K562 (cell line): ENCODE data around the gene POLR3G. TPM values are rescaled to one million over a fixed set of nuclear protein-coding genes. Genes with fewer than 3 reads are reported as not detected.
A peak's percentile ranks its signal among the peaks of the same experiment; 100 is the strongest.

Source experiments
- BCLAF1 ChIP-seq, 2 experiments: fragments of 450-650 bp in 1 of 2; IDR thresholded peaks; 2 replicates each; pipeline ENCODE4 v1.6.1; 2011 to 2017; ENCODE audit warnings: low read depth in 2 of 2, antibody characterized with exemption in 1 of 2, borderline replicate concordance in 1 of 2, low read length in 1 of 2, mild to moderate bottlenecking in 1 of 2, mixed read lengths in 1 of 2; ENCODE audit not compliant: control insufficient read depth in 1 of 2
- BRF2 ChIP-seq: IDR thresholded peaks from 3 replicates; pipeline ENCODE4 v1.6.1; 2011; ENCODE audit warnings: borderline replicate concordance, mild to moderate bottlenecking; ENCODE audit not compliant: insufficient read length, insufficient read depth
- CGGBP1 ChIP-seq: fragments of 250-450 bp; sonication (Bioruptor Pico); IDR thresholded peaks from 2 replicates; pipeline ENCODE4 v1.9.0; 2021; ENCODE audit warnings: mild to moderate bottlenecking
- DDX20 ChIP-seq: fragments of 450-650 bp; IDR thresholded peaks from 2 replicates; pipeline ENCODE4 v1.6.1; 2016; ENCODE audit warnings: missing genetic modification characterization, low read depth, mild to moderate bottlenecking, missing compliant biosample characterization, moderate library complexity
- MLLT1 ChIP-seq, 2 experiments: fragments of 450-650 bp; IDR thresholded peaks; 2 replicates each; pipeline ENCODE4 v1.6.1; 2016
- NFE2 ChIP-seq: IDR thresholded peaks from 2 replicates; pipeline ENCODE4 v1.6.1; 2014; ENCODE audit warnings: antibody characterized with exemption, low read depth
- SMAD4 ChIP-seq: fragments of 250-450 bp; sonication (Bioruptor Pico); conservative IDR thresholded peaks from 2 replicates; pipeline ENCODE4 v1.8.0; 2021; ENCODE audit warnings: inconsistent platforms, mild to moderate bottlenecking, moderate library complexity
- SMC3 ChIP-seq: conservative IDR thresholded peaks from 2 replicates; pipeline ENCODE4 v1.6.1; 2011; ENCODE audit warnings: low read depth, low read length, improper control_type of control experiment; ENCODE audit not compliant: insufficient read depth
- STAT5B ChIP-seq: fragments of 250-450 bp; sonication (Bioruptor Pico); IDR thresholded peaks from 2 replicates; pipeline ENCODE4 v1.8.0; 2021; ENCODE audit warnings: mild to moderate bottlenecking, inconsistent platforms
- TRIM28 ChIP-seq: fragments of 450-650 bp; IDR thresholded peaks from 2 replicates; pipeline ENCODE4 v1.6.1; 2017
- ZNF212 ChIP-seq: fragments of 450-650 bp; formaldehyde crosslinking; IDR thresholded peaks from 2 replicates; pipeline ENCODE4 v1.4.0; 2020; ENCODE audit warnings: mild to moderate bottlenecking
- polyA plus RNA-seq, 8 experiments: library from polyadenylated mRNA; depleted of rRNA in 4 of 8; stranded (reverse) in 5 of 8; unstranded in 3 of 8; fragments of >200 nt; fragmentation: Nextera tagmentation in 2 of 8; fragmentation: Illumina TruSeq in 1 of 8; extraction: Ambion mirVana in 2 of 8; extraction: Trizol in 1 of 8; gene quantifications; 2 replicates each; pipeline versions ENCODE4 v1.2.1 to v1.2.3, GENCODE V29; 2011 to 2014; ENCODE audit warnings: inconsistent platforms in 1 of 8, missing spikeins in 1 of 8
- total RNA-seq, 7 experiments: library from RNA; depleted of rRNA in 6 of 7; stranded (reverse); fragments of >200 nt in 6 of 7; fragmentation: Illumina TruSeq in 2 of 7; extraction: Trizol in 2 of 7; gene quantifications; 2 replicates each; pipeline versions ENCODE4 v1.2.1 to v1.2.3, GENCODE V29; 2011 to 2021; ENCODE audit warnings: low replicate concordance in 1 of 7

The POLR3G gene
- total and polyA plus RNA-seq, 9 of the 15 experiments (the other 6 are each of a cell fraction or from before 2014, with no cell fraction given), result 39.0 to 111 (median 59.0) TPM

GRCh38 chr5:90480699-90481098 lies 6.0 kb downstream of the POLR3G start (continued):
- TF ChIP-seq BRF2 (no peak), STAT5B (CRISPR knock-in tag) (no peak), SMAD4 (CRISPR knock-in tag) (no peak), MLLT1 (IDR thresholded peaks at IDR 0.05) (no peak), NFE2 (peak; percentile 68), CGGBP1 (CRISPR knock-in tag) (no peak), TRIM28 (no peak), DDX20 (tag) (no peak), BCLAF1 (IDR thresholded peaks at IDR 0.05; ENCODE audit: borderline replicate concordance in 1 of 2, control insufficient read depth in 1 of 2, low read depth in 2 of 2, low read length in 1 of 2) (no peak), ZNF212 (CRISPR knock-in tag) (no peak), SMC3 (no peak)
- TF ChIP-seq, all 486 proteins: peak for 9
